RCC 7860 (cell line): Measurements from ENCODE around the gene EVPL.

Experiments used
- DNase-seq: peaks from one replicate; pipeline ENCODE4 v3.0.0-alpha.2; 2015; ENCODE audit warnings: low spot score
- FAIRE-seq: peaks from 2 replicates; lab custom pipeline; 2012; peaks lifted over from hg19 to GRCh38; lab: Jason Lieb, UNC

The EVPL gene

GRCh38 chr17:76019833-76020467, 7.2 kb downstream of the EVPL start:
- FAIRE-seq (no peak), DNase-seq (no peak)

- FAIRE-seq, result no peak
- no peak for DNase-seq
These were observed 8.3 kb downstream of the EVPL start for GRCh38 chr17:76018801-76019200.

- no peak for DNase-seq
- FAIRE-seq, result no peak
These were observed 8.8 kb downstream of the EVPL start for GRCh38 chr17:76018340-76018680.

GRCh38 chr17:76017481-76018339, 9.4 kb downstream of the EVPL start:
- no peak for DNase-seq
- FAIRE-seq, result no peak

GRCh38 chr17:76014925-76015261, 12.2 kb downstream of the EVPL start:
- DNase-seq, result no peak
- FAIRE-seq, result no peak

GRCh38 chr17:76014100-76014924, 12.8 kb downstream of the EVPL start:
- FAIRE-seq (no peak), DNase-seq (peak; percentile 23)

- DNase-seq, result no peak
- FAIRE-seq, result no peak
These were observed 13.7 kb downstream of the EVPL start for GRCh38 chr17:76013377-76013932.

GRCh38 chr17:76011951-76012350, 15.2 kb downstream of the EVPL start:
- DNase-seq, result no peak
- no peak for FAIRE-seq

GRCh38 chr17:76009969-76010661, 17.0 kb downstream of the EVPL start:
- no peak for FAIRE-seq
- no peak for DNase-seq

GRCh38 chr17:76009447-76009846, 17.7 kb downstream of the EVPL start:
- no peak for FAIRE-seq
- DNase-seq, result no peak

GRCh38 chr17:76008630-76009425, 18.3 kb downstream of the EVPL start:
- no peak for FAIRE-seq

GRCh38 chr17:76008208-76008607, 18.9 kb downstream of the EVPL start:
- no peak for FAIRE-seq

More at GRCh38 chr17:76008630-76009425, 18.3 kb downstream of the EVPL start:
- no peak for DNase-seq

GRCh38 chr17:76007850-76008165, 19.3 kb downstream of the EVPL start:
- FAIRE-seq, result no peak
- DNase-seq, result no peak

More at GRCh38 chr17:76008208-76008607, 18.9 kb downstream of the EVPL start:
- no peak for DNase-seq

- no peak for FAIRE-seq
- DNase-seq, result no peak
These were observed 19.8 kb downstream of the EVPL start for GRCh38 chr17:76007131-76007849.

GRCh38 chr17:76005263-76006149, 21.6 kb downstream of the EVPL start:
- FAIRE-seq (no peak), DNase-seq (peak; percentile 40)

- FAIRE-seq, result no peak
- peak; percentile 15 for DNase-seq
These were observed 22.3 kb downstream of the EVPL start for GRCh38 chr17:76004750-76005262.

- FAIRE-seq, result no peak
- DNase-seq, result no peak
These were observed 23.2 kb downstream of the EVPL start for GRCh38 chr17:76003915-76004314.

- FAIRE-seq (no peak), DNase-seq (no peak)
These were observed 25.0 kb downstream of the EVPL start for GRCh38 chr17:76002100-76002499.
